Measurements from ENCODE around the gene DUSP11. TPM values are rescaled to one million over a fixed set of nuclear protein-coding genes. Genes with fewer than 3 reads are reported as not detected.

Gene DUSP11
- total RNA-seq, 1 donor from 2014 or later, result 25.5 TPM

GRCh38 chr2:73776869-73777519 is 2.9 kb downstream of the DUSP11 start:
- H3K9me3 Mint-ChIP-seq, result no peaks in the 10 kb centered on the region
- TF ChIP-seq CTCF (IDR thresholded peaks at IDR 0.05; ENCODE audit: unreplicated experiment), result no peak
- peaks cover 11% of the 10 kb centered on the region for H3K4me1 Mint-ChIP-seq
- peaks cover 29% of the 10 kb centered on the region for H3K36me3 Mint-ChIP-seq
- peak overlapping the region; percentile 34 for H3K27ac Mint-ChIP-seq
- no peak overlapping the region for H3K4me3 Mint-ChIP-seq
- DNase-seq (ENCODE audit: low spot score in 2 of 2, unreplicated experiment in 2 of 2), result no peak
- H3K27me3 Mint-ChIP-seq (ENCODE audit: low read depth), result no peaks in the 10 kb centered on the region

GRCh38 chr2:73776381-73776780 is 3.5 kb downstream of the DUSP11 start:
- no peak for TF ChIP-seq CTCF (IDR thresholded peaks at IDR 0.05; ENCODE audit: unreplicated experiment)
- peaks cover 30% of the 10 kb centered on the region for H3K36me3 Mint-ChIP-seq
- H3K27me3 Mint-ChIP-seq (ENCODE audit: low read depth), result no peaks in the 10 kb centered on the region
- H3K4me3 Mint-ChIP-seq, result no peak overlapping the region
- DNase-seq (ENCODE audit: low spot score in 2 of 2, unreplicated experiment in 2 of 2), result no peak
- no peaks in the 10 kb centered on the region for H3K9me3 Mint-ChIP-seq
- H3K27ac Mint-ChIP-seq, result no peak overlapping the region
- peaks cover 11% of the 10 kb centered on the region for H3K4me1 Mint-ChIP-seq

- DNase-seq (ENCODE audit: low spot score in 2 of 2, unreplicated experiment in 2 of 2), result no peak
- H3K36me3 Mint-ChIP-seq, result peaks cover 52% of the 10 kb centered on the region
- H3K27me3 Mint-ChIP-seq (ENCODE audit: low read depth), result no peaks in the 10 kb centered on the region
- no peaks in the 10 kb centered on the region for H3K9me3 Mint-ChIP-seq
- no peak for TF ChIP-seq CTCF (IDR thresholded peaks at IDR 0.05; ENCODE audit: unreplicated experiment)
- H3K4me3 Mint-ChIP-seq, result no peak overlapping the region
- no peak overlapping the region for H3K27ac Mint-ChIP-seq
- peaks cover 2% of the 10 kb centered on the region for H3K4me1 Mint-ChIP-seq
These were observed 7.1 kb downstream of the DUSP11 start for GRCh38 chr2:73772819-73773218.

GRCh38 chr2:73770725-73771124 is 9.2 kb downstream of the DUSP11 start:
- Mint-ChIP-seq H3K36me3 (peaks cover 57% of the 10 kb centered on the region), H3K4me3 (no peak overlapping the region), H3K9me3 (no peaks in the 10 kb centered on the region), H3K27me3 (ENCODE audit: low read depth) (no peaks in the 10 kb centered on the region), H3K4me1 (no peaks in the 10 kb centered on the region), H3K27ac (no peak overlapping the region)
- TF ChIP-seq CTCF (IDR thresholded peaks at IDR 0.05; ENCODE audit: unreplicated experiment), result no peak
- no peak for DNase-seq (ENCODE audit: low spot score in 2 of 2, unreplicated experiment in 2 of 2)

- Mint-ChIP-seq H3K36me3 (peaks cover 50% of the 10 kb centered on the region), H3K27ac (no peak overlapping the region), H3K4me3 (no peak overlapping the region), H3K9me3 (no peaks in the 10 kb centered on the region), H3K4me1 (no peaks in the 10 kb centered on the region), H3K27me3 (ENCODE audit: low read depth) (no peaks in the 10 kb centered on the region)
- DNase-seq (ENCODE audit: low spot score in 2 of 2, unreplicated experiment in 2 of 2), result no peak
- no peak for TF ChIP-seq CTCF (IDR thresholded peaks at IDR 0.05; ENCODE audit: unreplicated experiment)
These were observed 12.9 kb downstream of the DUSP11 start for GRCh38 chr2:73766994-73767393.

GRCh38 chr2:73766349-73766748 is 13.6 kb downstream of the DUSP11 start:
- Mint-ChIP-seq H3K27ac (no peak overlapping the region), H3K4me3 (no peak overlapping the region), H3K9me3 (no peaks in the 10 kb centered on the region), H3K4me1 (no peaks in the 10 kb centered on the region), H3K36me3 (peaks cover 54% of the 10 kb centered on the region), H3K27me3 (ENCODE audit: low read depth) (no peaks in the 10 kb centered on the region)
- no peak for DNase-seq (ENCODE audit: low spot score in 2 of 2, unreplicated experiment in 2 of 2)
- TF ChIP-seq CTCF (IDR thresholded peaks at IDR 0.05; ENCODE audit: unreplicated experiment), result no peak
